Measurements from ENCODE around the gene TEAD4. TPM values are rescaled to one million over a fixed set of nuclear protein-coding genes. Genes with fewer than 3 reads are reported as not detected.

TEAD4 gene
- total RNA-seq, 1 experiment from 2014 or later: 27.3 TPM

GRCh38 chr12:3000548-3001275 lies 41.5 kb downstream of the TEAD4 start:
- peak; percentile 25 for DNase-seq (ENCODE audit: low read depth)

DNA sequence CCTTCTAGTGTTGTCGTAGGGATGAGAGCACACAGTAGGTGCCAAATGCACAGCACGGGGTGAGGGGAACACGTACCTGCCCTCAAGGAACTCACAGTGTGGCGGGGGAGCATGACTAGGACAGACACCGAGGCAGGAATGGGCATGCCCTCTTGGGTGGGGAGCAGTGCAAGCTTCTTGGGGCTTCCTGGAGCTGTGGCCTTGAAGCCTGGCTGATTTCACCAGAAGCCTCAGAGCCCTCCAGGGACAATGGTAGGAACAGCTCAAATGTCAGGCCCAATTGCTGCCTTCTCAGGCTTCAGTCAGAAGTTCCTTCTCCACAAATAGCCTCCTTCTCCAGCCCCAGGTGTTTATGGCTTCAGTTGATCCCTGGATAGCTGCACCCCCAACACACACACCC lies 43.4 kb downstream of the TEAD4 start:
- no peak for DNase-seq (ENCODE audit: low read depth)

DNA sequence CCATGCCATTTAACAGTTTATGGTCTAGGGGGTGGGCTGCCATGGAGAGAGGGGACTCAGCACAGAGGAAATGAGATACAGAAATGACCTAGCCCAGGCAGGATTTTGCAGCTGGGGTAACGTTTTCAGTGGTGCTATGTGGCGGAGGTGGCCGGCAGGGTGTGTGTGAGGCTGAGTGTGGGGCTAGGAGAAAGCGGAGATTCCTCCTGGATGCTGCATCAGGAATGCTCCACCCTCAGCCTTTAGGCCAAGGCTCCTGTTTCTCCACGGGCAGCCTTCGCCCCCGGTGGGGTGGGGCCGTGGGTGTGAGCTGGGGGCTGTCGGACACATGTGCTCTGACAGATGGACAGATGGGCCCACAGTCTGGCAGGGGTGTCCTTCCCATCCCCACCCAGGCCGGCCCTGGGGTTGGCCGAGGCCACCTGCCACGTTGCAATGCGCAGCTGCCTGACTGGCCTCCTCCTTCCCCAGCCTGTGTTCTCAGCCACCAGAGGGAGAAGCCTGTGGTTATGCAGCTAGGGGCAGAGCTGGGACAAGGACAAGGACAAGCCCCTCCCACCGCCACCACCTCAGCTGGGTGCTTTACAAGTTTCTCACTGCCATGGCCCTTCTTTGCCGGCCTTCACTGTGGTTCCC lies 44.3 kb downstream of the TEAD4 start:
- DNase-seq (ENCODE audit: low read depth): no peak

DNA sequence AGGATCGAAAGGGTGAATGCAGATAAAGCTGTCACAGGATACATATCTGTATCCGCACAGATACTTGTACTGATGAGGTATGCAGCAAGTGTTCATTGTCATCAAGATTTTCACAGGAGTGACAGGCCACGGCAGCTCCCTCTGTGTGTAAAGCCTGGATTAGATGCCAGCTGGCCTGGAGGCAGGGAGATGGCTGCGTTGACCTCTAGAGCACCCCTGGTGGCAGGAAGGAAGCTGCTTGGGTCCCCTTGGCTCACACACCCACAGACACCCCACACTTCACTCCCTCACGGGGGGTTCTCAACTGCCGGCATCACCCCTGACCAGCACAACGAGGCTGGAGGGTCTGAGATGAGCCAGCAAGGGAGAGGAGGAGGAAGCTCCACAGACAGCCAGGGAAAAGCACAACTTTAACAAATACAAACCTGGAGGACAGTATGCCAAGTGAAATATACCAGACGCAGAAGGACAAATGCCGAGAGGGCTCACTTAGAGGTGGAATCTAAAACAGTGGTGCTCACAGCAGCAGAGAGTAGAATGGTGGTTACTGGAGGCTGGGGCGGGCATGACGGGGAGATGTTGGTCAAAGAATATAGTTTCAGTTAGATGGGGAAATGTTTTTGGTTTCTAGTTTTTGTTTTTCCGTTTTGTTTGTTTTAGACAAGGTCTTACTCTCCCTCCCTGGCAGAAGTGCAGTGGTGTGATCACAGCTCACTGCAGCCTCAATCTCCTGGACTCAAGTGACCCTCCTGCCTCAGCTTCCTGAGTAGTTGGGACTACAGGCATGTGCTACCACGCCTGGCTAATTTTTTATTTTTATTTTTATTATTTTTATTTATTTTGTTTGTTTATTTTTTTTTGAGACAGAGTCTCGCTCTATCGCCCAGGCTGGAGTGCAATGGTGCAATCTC lies 45.7 kb downstream of the TEAD4 start:
- DNase-seq (ENCODE audit: low read depth): no peak

DNA sequence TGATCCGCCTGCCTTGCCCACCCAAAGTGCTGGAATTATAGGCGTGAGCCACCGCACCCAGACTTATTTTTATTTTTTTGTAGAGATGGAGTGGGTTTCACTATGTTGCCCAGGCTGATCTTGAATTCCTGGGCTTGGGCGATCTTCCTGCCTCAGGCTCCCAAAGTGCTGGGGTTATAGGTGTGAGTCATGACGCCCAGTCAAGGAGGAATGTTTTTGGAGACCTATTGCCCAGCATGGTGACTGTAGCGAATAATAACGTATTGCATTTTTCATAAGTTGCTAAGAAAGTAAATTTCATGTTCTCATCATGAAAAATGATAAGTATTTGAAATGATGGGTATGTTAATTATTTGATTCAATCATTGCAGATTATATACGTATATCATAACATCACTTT lies 46.5 kb downstream of the TEAD4 start:
- no peak for DNase-seq (ENCODE audit: low read depth)

- no peak for DNase-seq (ENCODE audit: low read depth)
Observed at GRCh38 chr12:3009780-3010179, 50.6 kb downstream of the TEAD4 start.

GRCh38 chr12:3010214-3010930 lies 51.2 kb downstream of the TEAD4 start:
- DNase-seq (ENCODE audit: low read depth): no peak

DNA sequence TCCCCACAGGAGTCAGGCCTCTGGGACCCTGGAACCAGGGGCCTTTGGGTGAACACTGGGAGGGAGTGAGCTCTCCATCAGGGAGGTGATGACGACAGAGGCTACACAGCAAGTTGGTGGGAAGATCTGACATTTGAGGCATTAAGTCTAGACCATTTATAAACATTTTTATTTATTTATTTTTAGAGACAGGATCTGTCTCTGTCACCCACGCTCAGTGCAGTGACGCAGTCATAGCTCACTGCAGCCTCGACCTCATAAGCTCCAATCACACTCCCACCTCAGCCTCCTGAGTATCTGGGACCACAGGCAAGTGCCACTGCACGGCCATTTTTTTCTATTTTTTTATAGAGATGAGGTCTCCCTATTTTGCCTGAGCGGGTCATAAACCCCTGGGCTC lies 53.6 kb downstream of the TEAD4 start:
- no peak for DNase-seq (ENCODE audit: low read depth)

- no peak for DNase-seq (ENCODE audit: low read depth)
Observed at GRCh38 chr12:3014641-3015040, 55.4 kb downstream of the TEAD4 start.

GRCh38 chr12:3015356-3015755 lies 56.2 kb downstream of the TEAD4 start:
- no peak for DNase-seq (ENCODE audit: low read depth)

GRCh38 chr12:3016191-3016590 lies 57.0 kb downstream of the TEAD4 start:
- DNase-seq (ENCODE audit: low read depth): peak; percentile 73

DNA sequence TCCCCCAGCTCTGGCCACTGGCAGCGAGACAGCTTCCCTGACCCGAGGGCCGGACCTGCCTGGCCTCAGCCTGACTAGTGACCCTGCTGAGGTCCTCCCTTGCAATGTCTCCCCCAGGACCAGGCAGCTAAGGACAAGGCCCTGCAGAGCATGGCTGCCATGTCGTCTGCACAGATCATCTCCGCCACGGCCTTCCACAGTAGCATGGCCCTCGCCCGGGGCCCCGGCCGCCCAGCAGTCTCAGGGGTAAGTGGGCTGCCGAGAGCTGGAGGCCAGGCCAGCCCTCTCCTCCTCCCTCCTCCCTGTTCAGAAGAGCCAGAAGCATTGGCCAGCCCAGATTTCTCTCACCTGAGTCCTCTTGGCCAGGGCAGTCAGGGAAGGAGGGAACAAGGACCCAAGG lies 58.1 kb downstream of the TEAD4 start:
- no peak for DNase-seq (ENCODE audit: low read depth)

GRCh38 chr12:3018284-3019004 lies 59.2 kb downstream of the TEAD4 start:
- no peak for DNase-seq (ENCODE audit: low read depth)

DNA sequence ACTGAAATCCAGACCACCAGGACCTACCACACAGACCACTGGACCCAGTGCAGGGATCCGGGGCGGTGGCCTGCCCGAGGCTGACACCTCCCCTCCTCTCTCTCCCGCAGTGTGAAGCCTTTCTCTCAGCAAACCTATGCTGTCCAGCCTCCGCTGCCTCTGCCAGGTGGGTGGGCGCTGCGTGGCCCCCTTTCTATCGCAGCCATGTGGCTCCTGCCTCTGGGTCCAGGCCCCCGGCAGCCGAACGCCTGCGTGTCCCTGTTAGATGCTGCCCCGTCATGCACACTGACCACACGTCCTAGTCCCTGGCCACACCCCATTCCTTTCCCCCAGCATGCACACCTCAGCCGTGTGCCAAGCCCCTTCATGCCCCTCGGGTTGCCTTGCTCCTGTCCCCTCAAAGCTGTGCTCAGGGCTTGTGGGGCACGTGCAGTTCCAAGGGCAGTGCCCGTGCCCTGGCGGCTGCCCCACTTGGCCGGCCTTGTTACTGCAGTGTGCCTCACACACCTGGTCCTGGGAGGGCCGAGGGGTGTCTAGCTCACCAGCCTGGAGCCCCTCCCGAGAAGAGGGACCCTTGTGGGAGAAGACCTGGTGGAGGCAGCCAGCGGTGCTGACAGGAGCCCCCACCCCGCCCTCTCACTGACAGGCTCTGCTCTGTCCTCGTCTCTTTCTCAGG lies 59.9 kb downstream of the TEAD4 start:
- no peak for DNase-seq (ENCODE audit: low read depth)

DNA sequence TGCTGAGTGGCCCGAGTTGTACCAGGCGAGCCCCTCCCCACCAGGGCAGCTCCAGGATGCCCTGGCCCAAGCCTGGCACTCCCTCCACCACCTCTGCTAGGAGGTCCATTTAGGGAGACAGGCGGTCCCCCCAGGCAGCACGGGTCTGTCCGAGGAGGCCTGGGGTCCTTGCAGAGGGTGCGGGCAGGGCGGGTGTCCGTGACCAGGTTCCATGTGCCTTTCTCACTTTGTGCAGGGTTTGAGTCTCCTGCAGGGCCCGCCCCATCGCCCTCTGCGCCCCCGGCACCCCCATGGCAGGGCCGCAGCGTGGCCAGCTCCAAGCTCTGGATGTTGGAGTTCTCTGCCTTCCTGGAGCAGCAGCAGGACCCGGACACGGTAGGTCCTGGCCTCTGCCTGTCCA lies 61.2 kb downstream of the TEAD4 start:
- DNase-seq (ENCODE audit: low read depth): no peak

- no peak for DNase-seq (ENCODE audit: low read depth)
Observed at GRCh38 chr12:3020850-3021435, 61.7 kb downstream of the TEAD4 start.

GRCh38 chr12:3022411-3022810 lies 63.2 kb downstream of the TEAD4 start:
- DNase-seq (ENCODE audit: low read depth): no peak

- no peak for DNase-seq (ENCODE audit: low read depth)
Observed at GRCh38 chr12:3022961-3023360, 63.8 kb downstream of the TEAD4 start.

- no peak for DNase-seq (ENCODE audit: low read depth)
Observed at GRCh38 chr12:3028108-3028507, 68.9 kb downstream of the TEAD4 start.

DNA sequence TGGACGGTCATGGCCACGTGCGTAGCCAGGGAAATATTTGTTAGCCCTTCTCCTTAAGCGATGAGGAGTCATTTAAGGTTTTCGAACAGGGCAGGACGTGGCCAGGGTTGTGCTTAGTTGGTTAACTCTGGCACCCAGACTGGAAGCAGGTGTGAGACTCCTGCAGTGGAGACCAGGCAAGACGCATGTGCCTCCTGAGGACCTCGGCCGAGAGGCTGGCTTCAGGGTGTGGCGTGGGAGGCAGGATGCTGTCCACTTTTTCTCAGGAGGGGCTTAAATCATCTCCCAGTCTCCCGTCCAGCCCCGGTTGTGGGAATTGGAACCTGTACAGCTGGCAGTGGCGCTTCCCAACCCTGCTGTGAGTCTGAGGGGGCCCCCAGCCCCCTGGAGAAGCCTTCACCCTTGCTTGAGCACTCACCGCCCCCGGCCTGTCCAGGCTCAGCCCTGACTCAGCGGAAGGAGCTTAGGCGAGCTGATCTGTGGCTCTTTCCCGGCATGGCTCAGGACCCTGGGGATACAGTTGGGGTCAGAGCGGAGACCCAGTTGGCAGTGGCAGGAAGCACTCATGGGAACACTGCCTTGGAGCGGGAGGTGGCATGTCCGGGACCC lies 71.7 kb downstream of the TEAD4 start:
- DNase-seq (ENCODE audit: low read depth): no peak

Measured in Daoy (cell line).